GM15510 (cell line): ENCODE results near the gene OTOG.

ENCODE experiments used
- POLR2A ChIP-seq: IDR thresholded peaks from 3 replicates; pipeline ENCODE4 v1.6.1; 2011; ENCODE audit warnings: borderline replicate concordance; ENCODE audit not compliant: insufficient read length; ENCODE audit errors: extremely low read depth

Gene OTOG

GRCh38 chr11:17613428-17613962 is 66.4 kb downstream of the OTOG start:
- no peak for TF ChIP-seq POLR2A

- TF ChIP-seq POLR2A, result no peak
Observed at GRCh38 chr11:17613983-17614382, 66.9 kb downstream of the OTOG start.

- no peak for TF ChIP-seq POLR2A
Observed at GRCh38 chr11:17629113-17629512, 82.1 kb downstream of the OTOG start.

- TF ChIP-seq POLR2A, result no peak
Observed at GRCh38 chr11:17630936-17631335, 83.9 kb downstream of the OTOG start.

GRCh38 chr11:17631702-17632365 is 84.8 kb downstream of the OTOG start:
- TF ChIP-seq POLR2A, result no peak

- TF ChIP-seq POLR2A, result no peak
Observed at GRCh38 chr11:17633279-17633986, 86.4 kb downstream of the OTOG start.

- no peak for TF ChIP-seq POLR2A
Observed at GRCh38 chr11:17633987-17634775, 87.1 kb downstream of the OTOG start.

GRCh38 chr11:17634776-17635550 is 87.9 kb downstream of the OTOG start:
- no peak for TF ChIP-seq POLR2A

- TF ChIP-seq POLR2A, result no peak
Observed at GRCh38 chr11:17635551-17635938, 88.5 kb downstream of the OTOG start.

GRCh38 chr11:17636721-17637120 is 89.7 kb downstream of the OTOG start:
- no peak for TF ChIP-seq POLR2A

GRCh38 chr11:17637901-17638300 is 90.8 kb downstream of the OTOG start:
- no peak for TF ChIP-seq POLR2A

GRCh38 chr11:17638311-17638710 is 91.3 kb downstream of the OTOG start:
- no peak for TF ChIP-seq POLR2A

- TF ChIP-seq POLR2A, result no peak
Observed at GRCh38 chr11:17639091-17639490, 92.0 kb downstream of the OTOG start.

- TF ChIP-seq POLR2A, result no peak
Observed at GRCh38 chr11:17639781-17640180, 92.7 kb downstream of the OTOG start.
